HEK293 (cell line): ENCODE results near the gene OOSP1.

Experiments used
- CTCF ChIP-seq: fragments of 450-650 bp; formaldehyde crosslinking; IDR thresholded peaks from 2 replicates; pipeline ENCODE4 v1.5.1; 2016; ENCODE audit warnings: missing biosample characterization, missing genetic modification characterization
- KLF16 ChIP-seq: fragments of 450-650 bp; formaldehyde crosslinking; IDR thresholded peaks from 2 replicates; pipeline ENCODE4 v1.5.1; 2017; ENCODE audit warnings: missing biosample characterization, missing genetic modification characterization
- PRDM2 ChIP-seq: fragments of 450-650 bp; formaldehyde crosslinking; IDR thresholded peaks from 2 replicates; pipeline ENCODE4 v1.5.1; 2016; ENCODE audit warnings: missing biosample characterization, missing genetic modification characterization, borderline replicate concordance
- YY1 ChIP-seq: fragments of 450-650 bp; formaldehyde crosslinking; IDR thresholded peaks from 2 replicates; pipeline ENCODE4 v1.5.1; 2018; ENCODE audit warnings: missing biosample characterization, missing genetic modification characterization
- ZNF10 ChIP-seq: fragments of 450-650 bp; formaldehyde crosslinking; IDR thresholded peaks from 2 replicates; pipeline ENCODE4 v1.5.1; 2017; ENCODE audit warnings: missing biosample characterization, missing genetic modification characterization
- ZNF280D ChIP-seq: fragments of 450-650 bp; formaldehyde crosslinking; IDR thresholded peaks from 2 replicates; pipeline ENCODE4 v1.5.1; 2016; ENCODE audit warnings: missing biosample characterization, missing genetic modification characterization
- ZNF335 ChIP-seq: fragments of 450-650 bp; formaldehyde crosslinking; conservative IDR thresholded peaks from 2 replicates; pipeline ENCODE4 v1.5.1; 2016; ENCODE audit warnings: missing biosample characterization, missing genetic modification characterization
- ZNF521 ChIP-seq: fragments of 450-650 bp; formaldehyde crosslinking; IDR thresholded peaks from 2 replicates; pipeline ENCODE4 v1.5.1; 2017; ENCODE audit warnings: missing biosample characterization, mild to moderate bottlenecking, missing genetic modification characterization
- ZNF654 ChIP-seq: fragments of 450-650 bp; formaldehyde crosslinking; IDR thresholded peaks from 2 replicates; pipeline ENCODE4 v1.5.1; 2016; ENCODE audit warnings: low read depth, missing biosample characterization, missing genetic modification characterization
- TF ChIP-seq, protein P1 (sequence below): fragments of 450-650 bp; formaldehyde crosslinking; IDR thresholded peaks from 2 replicates; pipeline ENCODE4 v1.5.1; 2016; ENCODE audit warnings: missing biosample characterization, missing genetic modification characterization

GRCh38 chr11:59938132-59938531, at the start of gene OOSP1:
- TF ChIP-seq PRDM2 (no peak), ZNF10 (no peak), ZNF654 (no peak), CTCF (tag by site-specific recombination) (no peak), ZNF280D (tag by site-specific recombination) (no peak), ZNF335 (tag by site-specific recombination) (no peak), YY1 (tag by site-specific recombination) (no peak), ZNF521 (tag by site-specific recombination) (no peak), KLF16 (tag by site-specific recombination) (no peak)
- TF ChIP-seq, protein P1, sequence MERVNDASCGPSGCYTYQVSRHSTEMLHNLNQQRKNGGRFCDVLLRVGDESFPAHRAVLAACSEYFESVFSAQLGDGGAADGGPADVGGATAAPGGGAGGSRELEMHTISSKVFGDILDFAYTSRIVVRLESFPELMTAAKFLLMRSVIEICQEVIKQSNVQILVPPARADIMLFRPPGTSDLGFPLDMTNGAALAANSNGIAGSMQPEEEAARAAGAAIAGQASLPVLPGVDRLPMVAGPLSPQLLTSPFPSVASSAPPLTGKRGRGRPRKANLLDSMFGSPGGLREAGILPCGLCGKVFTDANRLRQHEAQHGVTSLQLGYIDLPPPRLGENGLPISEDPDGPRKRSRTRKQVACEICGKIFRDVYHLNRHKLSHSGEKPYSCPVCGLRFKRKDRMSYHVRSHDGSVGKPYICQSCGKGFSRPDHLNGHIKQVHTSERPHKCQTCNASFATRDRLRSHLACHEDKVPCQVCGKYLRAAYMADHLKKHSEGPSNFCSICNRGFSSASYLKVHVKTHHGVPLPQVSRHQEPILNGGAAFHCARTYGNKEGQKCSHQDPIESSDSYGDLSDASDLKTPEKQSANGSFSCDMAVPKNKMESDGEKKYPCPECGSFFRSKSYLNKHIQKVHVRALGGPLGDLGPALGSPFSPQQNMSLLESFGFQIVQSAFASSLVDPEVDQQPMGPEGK (tag by site-specific recombination): no peak
